ENCODE measurements around the gene CFAP91. TPM values are rescaled to one million over a fixed set of nuclear protein-coding genes. Genes with fewer than 3 reads are reported as not detected.
A peak's percentile ranks its signal among the peaks of the same experiment; 100 is the strongest.

CFAP91 gene
- total and polyA plus RNA-seq, 4 donors = 0.23 to 1.3 (median 0.55) TPM

GRCh38 chr3:119673875-119674274, 28.9 kb upstream of the CFAP91 start (continued):
- TF ChIP-seq NR2F2 (IDR thresholded peaks at IDR 0.05) (no peak), HNF4A (conservative IDR thresholded peaks at IDR 0.05) (no peak)

DNA sequence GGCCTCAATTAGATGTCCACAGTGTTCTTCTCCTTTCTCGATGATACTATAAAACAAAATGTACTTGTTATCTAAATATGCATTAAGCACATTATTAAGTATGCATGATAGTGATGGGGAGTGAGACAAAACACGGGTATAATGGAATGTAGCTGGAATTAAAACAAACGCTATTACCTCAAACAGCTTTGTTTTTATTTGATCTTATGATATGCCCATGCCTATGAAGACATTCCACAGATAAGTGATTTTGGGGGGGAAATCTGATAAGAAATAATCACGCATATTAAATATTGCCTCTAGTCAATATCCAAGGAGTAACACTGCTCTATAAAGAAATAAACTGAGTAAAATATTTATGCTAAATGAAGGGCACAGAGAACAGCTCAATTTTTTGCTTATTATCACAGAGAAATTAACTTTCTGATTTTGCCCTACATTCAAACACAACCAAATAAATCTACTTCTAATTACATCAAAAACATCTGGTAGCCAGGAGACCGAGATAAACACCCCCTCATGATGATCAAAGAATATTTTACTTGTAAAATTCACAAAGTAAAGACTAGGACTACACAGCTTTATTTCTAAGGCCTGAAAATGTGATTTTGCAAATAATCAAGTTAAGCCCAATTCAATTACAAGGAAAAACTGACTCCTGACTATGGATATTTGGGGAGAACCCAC, 27.5 kb upstream of the CFAP91 start:
- Histone ChIP-seq H3K27me3 (ENCODE audit: control insufficient read depth in 4 of 4, insufficient read depth in 4 of 4, low read length in 3 of 4) (no peaks in the 10 kb centered on the region), H3K4me3 (ENCODE audit: low read depth in 1 of 3, low read length in 3 of 3) (no peak overlapping the region), H3K27ac (ENCODE audit: low read depth in 1 of 2, low read length in 2 of 2) (no peak overlapping the region), H3K4me1 (ENCODE audit: control insufficient read depth in 4 of 4, insufficient read depth in 4 of 4, low read length in 3 of 4) (peaks cover 0 to 20% (median 14%) of the 10 kb centered on the region in 4 donors), H3K9ac (ENCODE audit: low read depth in 1 of 2, low read length in 2 of 2) (no peak overlapping the region), H3K36me3 (ENCODE audit: control insufficient read depth in 4 of 4, insufficient read depth in 3 of 4, low read depth in 1 of 4, low read length in 3 of 4) (peaks cover 8 to 25% (median 22%) of the 10 kb centered on the region in 4 donors), H3K9me3 (ENCODE audit: control insufficient read depth in 4 of 4, low read length in 3 of 4) (no peaks in the 10 kb centered on the region)
- 94% methylated on average over 5 of the region's 5 CpGs for WGBS
- no peak for DNase-seq (ENCODE audit: low spot score)
- TF ChIP-seq JUND (IDR thresholded peaks at IDR 0.05) = no peak
- TF ChIP-seq NR2F2 (IDR thresholded peaks at IDR 0.05) = no peak

- WGBS = 67% methylated on average over 1 of the region's 1 CpG
- DNase-seq (ENCODE audit: low spot score) = no peak
- H3K4me1 ChIP-seq (ENCODE audit: control insufficient read depth in 4 of 4, insufficient read depth in 4 of 4, low read length in 3 of 4) = peaks cover 0 to 20% (median 14%) of the 10 kb centered on the region in 4 donors
- H3K4me3 ChIP-seq (ENCODE audit: low read depth in 1 of 3, low read length in 3 of 3) = peak overlapping the region; percentile 65 to 95 (median 89)
- H3K9ac ChIP-seq (ENCODE audit: low read depth in 1 of 2, low read length in 2 of 2) = peak overlapping the region in 1 of 2 donors; percentile 66
- TF ChIP-seq RAD21 (IDR thresholded peaks at IDR 0.05) (no peak), RXRA (IDR thresholded peaks at IDR 0.05) (no peak), GABPA (IDR thresholded peaks at IDR 0.05 in 1 of 2, conservative IDR thresholded peaks at IDR 0.05 in 1 of 2) (no peak), HNF4G (IDR thresholded peaks at IDR 0.05) (no peak)
- TF ChIP-seq, protein P1, sequence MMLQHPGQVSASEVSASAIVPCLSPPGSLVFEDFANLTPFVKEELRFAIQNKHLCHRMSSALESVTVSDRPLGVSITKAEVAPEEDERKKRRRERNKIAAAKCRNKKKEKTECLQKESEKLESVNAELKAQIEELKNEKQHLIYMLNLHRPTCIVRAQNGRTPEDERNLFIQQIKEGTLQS (IDR thresholded peaks at IDR 0.05) = no peak
- TF ChIP-seq, protein P2, sequence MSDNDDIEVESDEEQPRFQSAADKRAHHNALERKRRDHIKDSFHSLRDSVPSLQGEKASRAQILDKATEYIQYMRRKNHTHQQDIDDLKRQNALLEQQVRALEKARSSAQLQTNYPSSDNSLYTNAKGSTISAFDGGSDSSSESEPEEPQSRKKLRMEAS (IDR thresholded peaks at IDR 0.05) = no peak
- H3K9me3 ChIP-seq (ENCODE audit: control insufficient read depth in 4 of 4, low read length in 3 of 4) = no peaks in the 10 kb centered on the region
- H3K27ac ChIP-seq (ENCODE audit: low read depth in 1 of 2, low read length in 2 of 2) = peak overlapping the region in 1 of 2 donors; percentile 69
- H3K27me3 ChIP-seq (ENCODE audit: control insufficient read depth in 4 of 4, insufficient read depth in 4 of 4, low read length in 3 of 4) = no peaks in the 10 kb centered on the region
- H3K36me3 ChIP-seq (ENCODE audit: control insufficient read depth in 4 of 4, insufficient read depth in 3 of 4, low read depth in 1 of 4, low read length in 3 of 4) = peaks cover 8 to 25% (median 17%) of the 10 kb centered on the region in 4 donors
Observed at GRCh38 chr3:119676020-119676419, 26.8 kb upstream of the CFAP91 start.

DNA sequence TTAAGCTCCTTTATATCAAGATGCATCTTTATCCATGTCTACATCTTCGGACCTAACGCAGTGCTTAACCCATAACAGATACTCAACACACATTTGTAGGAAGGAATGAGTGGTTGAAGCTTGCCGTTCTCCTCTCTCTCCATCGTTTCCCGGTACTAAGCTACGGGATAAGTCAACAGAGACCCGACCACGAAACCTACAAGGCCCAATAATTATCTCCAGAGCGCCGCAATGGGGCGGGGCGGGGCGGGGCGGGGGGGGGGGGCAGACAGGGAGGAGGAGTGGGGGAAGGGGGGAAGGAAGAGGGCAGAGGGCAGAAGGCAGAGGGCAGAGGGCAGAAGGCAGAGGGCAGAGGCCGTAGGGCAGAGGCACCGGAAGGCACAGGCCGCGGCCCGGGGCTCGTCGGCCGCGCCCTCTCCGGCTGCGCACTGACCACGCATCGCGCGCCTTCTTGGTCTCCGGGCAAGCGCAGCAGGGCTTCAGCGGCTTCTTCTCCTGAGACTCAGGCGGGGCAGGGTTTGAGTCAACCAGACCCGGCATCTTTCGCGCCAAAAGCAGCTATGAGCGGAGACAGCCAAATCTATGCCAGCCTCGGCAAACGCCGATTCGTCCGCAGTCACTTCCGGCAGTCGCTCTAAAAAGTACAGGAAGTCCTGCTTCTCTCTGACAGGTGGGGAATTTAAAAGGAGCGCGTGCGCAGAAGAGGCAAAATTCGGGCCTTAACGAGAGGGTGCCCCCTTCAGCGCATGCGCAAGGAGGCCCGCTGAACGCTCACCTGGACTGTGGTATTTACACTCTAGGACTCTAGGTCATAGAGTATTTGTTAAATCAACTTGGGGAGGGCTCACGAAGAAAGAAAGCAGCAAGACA, 25.8 kb upstream of the CFAP91 start, which contains the start of gene COX17:
COX17 (minus strand) TSS at position 636 of the 870 bp plus-strand sequence; CDS start at position 540, 96 bp downstream.
- H3K27me3 ChIP-seq (ENCODE audit: control insufficient read depth in 4 of 4, insufficient read depth in 4 of 4, low read length in 3 of 4) = no peaks in the 10 kb centered on the region
- H3K9me3 ChIP-seq (ENCODE audit: control insufficient read depth in 4 of 4, low read length in 3 of 4) = no peaks in the 10 kb centered on the region
- peak within 1 kb of the TSS; percentile 74 to 77 for H3K9ac ChIP-seq (ENCODE audit: low read depth in 1 of 2, low read length in 2 of 2)
- peak within 1 kb of the TSS; percentile 65 to 95 (median 89) for H3K4me3 ChIP-seq (ENCODE audit: low read depth in 1 of 3, low read length in 3 of 3)
- under 1% methylated on average over 54 of the region's 54 CpGs for WGBS
- peak; percentile 92 for DNase-seq (ENCODE audit: low spot score)
- H3K27ac ChIP-seq (ENCODE audit: low read depth in 1 of 2, low read length in 2 of 2) = peak within 1 kb of the TSS; percentile 93 to 95
- H3K36me3 ChIP-seq (ENCODE audit: control insufficient read depth in 4 of 4, insufficient read depth in 3 of 4, low read depth in 1 of 4, low read length in 3 of 4) = peaks cover 6 to 18% (median 13%) of the 10 kb centered on the region in 4 donors
- H3K4me1 ChIP-seq (ENCODE audit: control insufficient read depth in 4 of 4, insufficient read depth in 4 of 4, low read length in 3 of 4) = peaks cover 0 to 20% (median 14%) of the 10 kb centered on the region in 4 donors
- TF ChIP-seq RAD21 (IDR thresholded peaks at IDR 0.05) = peak; percentile 37 to 39
- peak; percentile 76 for TF ChIP-seq REST (IDR thresholded peaks at IDR 0.05)
- TF ChIP-seq SP1 (IDR thresholded peaks at IDR 0.05) = peak; percentile 62
- TF ChIP-seq, protein P3, sequence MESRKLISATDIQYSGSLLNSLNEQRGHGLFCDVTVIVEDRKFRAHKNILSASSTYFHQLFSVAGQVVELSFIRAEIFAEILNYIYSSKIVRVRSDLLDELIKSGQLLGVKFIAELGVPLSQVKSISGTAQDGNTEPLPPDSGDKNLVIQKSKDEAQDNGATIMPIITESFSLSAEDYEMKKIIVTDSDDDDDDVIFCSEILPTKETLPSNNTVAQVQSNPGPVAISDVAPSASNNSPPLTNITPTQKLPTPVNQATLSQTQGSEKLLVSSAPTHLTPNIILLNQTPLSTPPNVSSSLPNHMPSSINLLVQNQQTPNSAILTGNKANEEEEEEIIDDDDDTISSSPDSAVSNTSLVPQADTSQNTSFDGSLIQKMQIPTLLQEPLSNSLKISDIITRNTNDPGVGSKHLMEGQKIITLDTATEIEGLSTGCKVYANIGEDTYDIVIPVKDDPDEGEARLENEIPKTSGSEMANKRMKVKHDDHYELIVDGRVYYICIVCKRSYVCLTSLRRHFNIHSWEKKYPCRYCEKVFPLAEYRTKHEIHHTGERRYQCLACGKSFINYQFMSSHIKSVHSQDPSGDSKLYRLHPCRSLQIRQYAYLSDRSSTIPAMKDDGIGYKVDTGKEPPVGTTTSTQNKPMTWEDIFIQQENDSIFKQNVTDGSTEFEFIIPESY (IDR thresholded peaks at IDR 0.05) = peak; percentile 65
- TF ChIP-seq HNF4G (IDR thresholded peaks at IDR 0.05) = peak; percentile 79
- TF ChIP-seq JUND (IDR thresholded peaks at IDR 0.05) = peak in 1 of 2 donors; percentile 60
- TF ChIP-seq GABPA (IDR thresholded peaks at IDR 0.05 in 1 of 2, conservative IDR thresholded peaks at IDR 0.05 in 1 of 2) = peak; percentile 82 to 93
- peak; percentile 87 for TF ChIP-seq FOXA1 (IDR thresholded peaks at IDR 0.05)
- TF ChIP-seq NR2F2 (IDR thresholded peaks at IDR 0.05) = peak; percentile 91
- peak; percentile 97 to 98 for TF ChIP-seq HNF4A (conservative IDR thresholded peaks at IDR 0.05)
- peak; percentile 40 for TF ChIP-seq TAF1 (conservative IDR thresholded peaks at IDR 0.05)
- peak; percentile 64 to 66 for TF ChIP-seq RXRA (IDR thresholded peaks at IDR 0.05)
- TF ChIP-seq FOXA2 (IDR thresholded peaks at IDR 0.05) = peak; percentile 91
- TF ChIP-seq, protein P2 (IDR thresholded peaks at IDR 0.05) = peak; percentile 79
- peak; percentile 69 for TF ChIP-seq YY1 (IDR thresholded peaks at IDR 0.05)
- TF ChIP-seq, protein P1 (IDR thresholded peaks at IDR 0.05) = no peak
